CD4-positive, CD25-positive, alpha-beta regulatory T cell (primary cell): ENCODE measurements around the gene AMER2. TPM values are rescaled to one million over a fixed set of nuclear protein-coding genes. Genes with fewer than 3 reads are reported as not detected.

Experiments used
- ATAC-seq, 2 donors: fragments of 150-1000 bp; cut with Tn5 transposase; one replicate each; pipeline ENCODE4 v1.10.0; 2021; ENCODE audit warnings: low read depth in 2 of 2, moderate number of reproducible peaks in 2 of 2, moderate library complexity in 1 of 2
- DNase-seq, 3 donors: peaks; one replicate each; pipeline versions ENCODE4 v3.0.0 to v3.0.0-alpha.2; 2012 to 2022; ENCODE audit warnings: mixed read lengths in 1 of 3
- H3K27ac ChIP-seq: one replicate; pipeline ENCODE4 v1.7.0; 2013; ENCODE audit warnings: mild to moderate bottlenecking, low read length; ENCODE audit not compliant: insufficient read depth, poor library complexity, severe bottlenecking
- H3K27me3 ChIP-seq: one replicate; pipeline ENCODE4 v1.7.0; 2013; ENCODE audit warnings: low read length; ENCODE audit not compliant: control insufficient read depth, insufficient read depth
- H3K36me3 ChIP-seq: one replicate; pipeline ENCODE4 v1.7.0; 2013; ENCODE audit warnings: mild to moderate bottlenecking, low read length, moderate library complexity; ENCODE audit not compliant: control insufficient read depth, insufficient read depth
- H3K4me1 ChIP-seq: 2 replicates; pipeline ENCODE4 v1.7.0; 2013; ENCODE audit warnings: mild to moderate bottlenecking, low read length; ENCODE audit not compliant: insufficient read depth, control insufficient read depth, poor library complexity, severe bottlenecking
- H3K4me3 ChIP-seq: one replicate; pipeline ENCODE4 v1.7.0; 2013; ENCODE audit warnings: low read depth, mild to moderate bottlenecking, low read length, moderate library complexity
- H3K9me3 ChIP-seq, 2 experiments: 1 replicate in 1 of 2; 2 replicates in 1 of 2; pipeline ENCODE4 v1.7.0; 2013; ENCODE audit warnings: low read length in 2 of 2, mild to moderate bottlenecking in 1 of 2, moderate library complexity in 1 of 2; ENCODE audit not compliant: control insufficient read depth in 2 of 2
- H3K27ac Mint-ChIP-seq, 3 donors: one replicate each; pipeline ENCODE4 v1.8.0; 2020 to 2022; ENCODE audit warnings: mild to moderate bottlenecking in 3 of 3, mixed read lengths in 3 of 3, moderate library complexity in 2 of 3
- H3K27me3 Mint-ChIP-seq: one replicate; pipeline ENCODE4 v1.8.0; 2022; ENCODE audit warnings: mild to moderate bottlenecking, mixed read lengths
- H3K36me3 Mint-ChIP-seq: one replicate; pipeline ENCODE4 v1.8.0; 2020; ENCODE audit warnings: mixed read lengths
- H3K4me1 Mint-ChIP-seq, 4 donors: one replicate each; pipeline ENCODE4 v1.8.0; 2020 to 2022; ENCODE audit warnings: mixed read lengths in 4 of 4, mild to moderate bottlenecking in 1 of 4
- H3K4me3 Mint-ChIP-seq, 4 donors: one replicate each; pipeline ENCODE4 v1.8.0; 2020 to 2022; ENCODE audit warnings: mild to moderate bottlenecking in 4 of 4, mixed read lengths in 4 of 4, moderate library complexity in 3 of 4
- H3K9me3 Mint-ChIP-seq, 7 donors: one replicate each; pipeline ENCODE4 v1.8.0; 2020 to 2022; ENCODE audit warnings: mixed read lengths in 7 of 7, mild to moderate bottlenecking in 3 of 7, moderate library complexity in 2 of 7
- polyA plus RNA-seq, 4 donors: library from polyadenylated mRNA; unstranded; fragments of 300-500 nt; fragmentation: Illumina TruSeq; gene quantifications; one replicate each; pipeline ENCODE4 v1.2.3, GENCODE V29; 2021
- total RNA-seq: library from RNA; stranded (reverse); gene quantifications from one replicate; pipeline ENCODE4 v1.2.3, GENCODE V29; 2022

The AMER2 gene
- total and polyA plus RNA-seq, 5 donors from 2014 or later: not detected

- Mint-ChIP-seq H3K27me3 (no peaks in the 10 kb centered on the region), H3K36me3 (no peaks in the 10 kb centered on the region), H3K4me1 (no peaks in the 10 kb centered on the region), H3K4me3 (no peak overlapping the region), H3K27ac (no peak overlapping the region), H3K9me3 (peaks cover 0 to 2% (median 0%) of the 10 kb centered on the region in 7 donors)
- Histone ChIP-seq H3K27me3 (no peaks in the 10 kb centered on the region), H3K4me1 (no peaks in the 10 kb centered on the region), H3K27ac (no peak overlapping the region), H3K9me3 (no peaks in the 10 kb centered on the region), H3K4me3 (no peak overlapping the region), H3K36me3 (no peaks in the 10 kb centered on the region)
- DNase-seq (no peak), ATAC-seq (no peak)
Measured at GRCh38 chr13:25210842-25211569, 38.9 kb upstream of the AMER2 start.

DNA sequence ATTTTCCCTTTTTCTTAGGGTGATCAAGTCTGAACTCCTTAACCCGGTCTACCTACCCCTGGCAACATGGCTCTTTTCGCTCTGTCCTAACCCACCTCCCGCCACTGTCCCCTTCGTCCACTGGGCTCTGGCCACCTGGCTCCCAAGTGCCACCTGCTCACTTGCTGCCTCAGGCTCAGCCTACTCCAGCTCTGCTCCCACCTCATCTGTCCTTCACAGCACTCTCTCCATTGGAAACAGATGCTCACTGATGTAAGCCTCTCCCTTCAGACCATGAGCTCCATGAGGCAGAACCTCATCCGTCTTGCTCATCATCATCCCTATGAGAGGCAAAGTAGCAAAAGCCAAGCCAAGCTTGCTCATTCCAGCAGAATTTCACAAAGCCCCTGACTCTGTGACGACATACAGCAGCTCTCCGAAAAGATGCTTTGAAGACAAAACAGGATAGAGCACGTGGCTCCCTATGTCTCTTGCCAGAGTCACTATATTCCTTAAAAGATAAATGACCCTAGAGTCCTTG, 35.3 kb upstream of the AMER2 start:
- no peak overlapping the region for H3K4me3 Mint-ChIP-seq
- no peak overlapping the region for H3K27ac ChIP-seq
- no peaks in the 10 kb centered on the region for H3K9me3 Mint-ChIP-seq
- ATAC-seq: no peak
- no peaks in the 10 kb centered on the region for H3K27me3 Mint-ChIP-seq
- H3K27me3 ChIP-seq: no peaks in the 10 kb centered on the region
- H3K36me3 ChIP-seq: no peaks in the 10 kb centered on the region
- no peak overlapping the region for H3K27ac Mint-ChIP-seq
- H3K4me1 Mint-ChIP-seq: no peaks in the 10 kb centered on the region
- H3K4me3 ChIP-seq: no peak overlapping the region
- no peak for DNase-seq
- no peaks in the 10 kb centered on the region for H3K4me1 ChIP-seq
- H3K9me3 ChIP-seq: no peaks in the 10 kb centered on the region
- no peaks in the 10 kb centered on the region for H3K36me3 Mint-ChIP-seq

DNA sequence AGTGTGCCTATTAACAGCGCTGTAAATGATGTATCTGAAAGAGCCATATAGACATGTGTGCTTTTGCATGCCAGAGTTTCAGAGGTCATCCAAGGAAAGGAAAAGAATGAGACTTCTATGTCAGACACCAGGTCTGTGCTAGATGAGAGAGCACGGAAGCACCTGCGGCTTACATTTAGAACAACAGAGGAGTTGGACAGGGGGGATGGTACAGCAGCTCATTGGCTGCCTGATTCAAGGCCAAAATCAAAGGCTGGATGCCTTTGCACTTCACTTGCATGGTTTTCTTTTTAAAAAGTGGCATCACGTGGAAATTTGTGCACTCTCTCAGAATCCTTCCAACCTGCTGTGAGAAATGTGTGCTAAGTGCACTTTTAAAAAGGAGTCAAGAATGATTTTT, 32.8 kb upstream of the AMER2 start:
- H3K27ac Mint-ChIP-seq: no peak overlapping the region
- H3K36me3 Mint-ChIP-seq: no peaks in the 10 kb centered on the region

DNA sequence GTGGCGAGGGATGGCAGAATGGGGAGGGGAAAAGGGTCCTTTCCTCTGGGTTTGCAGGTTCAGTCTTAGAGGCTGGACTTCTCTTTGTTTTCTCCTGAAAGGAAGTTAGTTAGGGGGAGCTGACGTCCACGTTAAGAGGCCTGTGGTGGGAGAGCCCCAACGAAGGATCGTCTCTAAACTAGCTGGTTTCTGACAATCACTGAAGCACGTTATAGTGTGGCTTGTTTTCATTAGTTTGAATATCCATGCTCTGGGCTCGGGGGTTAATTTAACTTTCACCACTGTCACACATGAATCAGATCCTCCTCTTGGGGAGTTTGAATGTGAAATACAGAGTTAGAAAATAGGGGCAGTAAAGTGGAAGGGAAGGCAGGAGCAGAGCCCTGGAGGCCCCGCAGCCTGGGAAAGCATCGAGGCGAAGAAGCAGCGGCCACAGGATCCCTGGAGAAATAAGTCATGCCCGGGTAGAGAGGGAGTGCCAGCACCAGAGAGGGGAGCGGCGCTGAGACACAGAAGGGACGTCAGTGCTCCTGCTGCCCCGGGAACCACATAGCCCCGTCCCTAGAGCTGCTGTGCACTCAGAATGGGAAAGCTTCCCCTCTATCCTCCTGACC, 31.1 kb upstream of the AMER2 start:
- no peak overlapping the region for H3K27ac Mint-ChIP-seq
- no peak for ATAC-seq
- H3K27ac ChIP-seq: no peak overlapping the region

More for the DNA sequence above, 32.8 kb upstream of the AMER2 start:
- no peak overlapping the region for H3K27ac ChIP-seq
- H3K4me1 ChIP-seq: no peaks in the 10 kb centered on the region
- no peaks in the 10 kb centered on the region for H3K27me3 Mint-ChIP-seq
- H3K36me3 ChIP-seq: no peaks in the 10 kb centered on the region
- H3K4me3 Mint-ChIP-seq: no peak overlapping the region
- ATAC-seq (no peak), DNase-seq (no peak)
- no peaks in the 10 kb centered on the region for H3K9me3 Mint-ChIP-seq
- H3K27me3 ChIP-seq: no peaks in the 10 kb centered on the region
- no peaks in the 10 kb centered on the region for H3K4me1 Mint-ChIP-seq
- no peaks in the 10 kb centered on the region for H3K9me3 ChIP-seq
- no peak overlapping the region for H3K4me3 ChIP-seq

GRCh38 chr13:25200783-25201182, 28.7 kb upstream of the AMER2 start:
- no peaks in the 10 kb centered on the region for H3K9me3 Mint-ChIP-seq
- no peak overlapping the region for H3K4me3 Mint-ChIP-seq
- H3K36me3 Mint-ChIP-seq: no peaks in the 10 kb centered on the region
- no peaks in the 10 kb centered on the region for H3K9me3 ChIP-seq
- H3K27me3 Mint-ChIP-seq: no peaks in the 10 kb centered on the region
- H3K4me1 Mint-ChIP-seq: no peaks in the 10 kb centered on the region
- no peaks in the 10 kb centered on the region for H3K36me3 ChIP-seq
- ATAC-seq: no peak
- H3K4me1 ChIP-seq: no peaks in the 10 kb centered on the region
- no peak overlapping the region for H3K27ac Mint-ChIP-seq
- no peak for DNase-seq
- no peak overlapping the region for H3K27ac ChIP-seq
- H3K4me3 ChIP-seq: no peak overlapping the region
- peaks cover 4% of the 10 kb centered on the region for H3K27me3 ChIP-seq

More for the DNA sequence above, 31.1 kb upstream of the AMER2 start:
- Histone ChIP-seq H3K4me3 (no peak overlapping the region), H3K9me3 (no peaks in the 10 kb centered on the region), H3K36me3 (no peaks in the 10 kb centered on the region), H3K27me3 (no peaks in the 10 kb centered on the region), H3K4me1 (no peaks in the 10 kb centered on the region)
- H3K27me3 Mint-ChIP-seq: no peaks in the 10 kb centered on the region
- DNase-seq: no peak
- no peaks in the 10 kb centered on the region for H3K36me3 Mint-ChIP-seq
- no peaks in the 10 kb centered on the region for H3K9me3 Mint-ChIP-seq
- no peak overlapping the region for H3K4me3 Mint-ChIP-seq
- H3K4me1 Mint-ChIP-seq: no peaks in the 10 kb centered on the region

DNA sequence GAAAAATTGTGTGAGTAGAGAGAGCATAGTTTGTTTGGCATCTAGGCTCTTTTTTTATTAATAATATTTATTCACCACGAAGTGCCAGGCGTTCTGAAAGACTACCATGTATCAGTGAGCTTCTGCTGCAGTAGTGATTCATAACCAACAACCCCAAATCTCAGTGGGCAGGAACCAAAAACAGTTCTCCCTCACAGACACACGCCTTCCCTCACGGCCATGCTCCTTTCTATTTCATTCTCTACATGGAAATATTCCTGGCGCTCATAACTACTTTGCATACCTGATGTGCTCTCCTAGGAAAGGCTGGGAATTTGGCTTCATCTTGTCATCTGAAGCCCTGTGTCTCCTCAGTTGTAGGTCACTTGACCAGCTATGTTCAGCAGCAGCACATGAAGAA, 26.6 kb upstream of the AMER2 start:
- no peak for ATAC-seq
- no peaks in the 10 kb centered on the region for H3K36me3 Mint-ChIP-seq

GRCh38 chr13:25196971-25197370, 24.9 kb upstream of the AMER2 start:
- Mint-ChIP-seq H3K4me1 (peaks cover 0 to 2% (median 0%) of the 10 kb centered on the region in 4 donors), H3K36me3 (no peaks in the 10 kb centered on the region), H3K27me3 (no peaks in the 10 kb centered on the region), H3K9me3 (peaks cover 0 to 2% (median 0%) of the 10 kb centered on the region in 7 donors), H3K4me3 (no peak overlapping the region), H3K27ac (no peak overlapping the region)
- no peak for DNase-seq
- Histone ChIP-seq H3K4me1 (no peaks in the 10 kb centered on the region), H3K27me3 (peaks cover 4% of the 10 kb centered on the region), H3K4me3 (no peak overlapping the region), H3K36me3 (no peaks in the 10 kb centered on the region), H3K27ac (no peak overlapping the region), H3K9me3 (no peaks in the 10 kb centered on the region)
- no peak for ATAC-seq

More for the DNA sequence above, 26.6 kb upstream of the AMER2 start:
- Histone ChIP-seq H3K4me1 (no peaks in the 10 kb centered on the region), H3K27me3 (peaks cover 4% of the 10 kb centered on the region), H3K4me3 (no peak overlapping the region), H3K27ac (no peak overlapping the region), H3K9me3 (no peaks in the 10 kb centered on the region), H3K36me3 (no peaks in the 10 kb centered on the region)
- Mint-ChIP-seq H3K9me3 (peaks cover 0 to 2% (median 0%) of the 10 kb centered on the region in 7 donors), H3K4me1 (no peaks in the 10 kb centered on the region), H3K4me3 (no peak overlapping the region), H3K27ac (no peak overlapping the region), H3K27me3 (no peaks in the 10 kb centered on the region)
- no peak for DNase-seq
